Loucy (cell line): ENCODE measurements around the gene DSC2.

Experiments
- EZH2phosphoT487 ChIP-seq: fragments of 200-600 bp; IDR thresholded peaks from 2 replicates; pipeline ENCODE4 v1.6.1; 2018; ENCODE audit warnings: antibody characterized with exemption, mild to moderate bottlenecking, moderate library complexity, borderline replicate concordance
- TF ChIP-seq, protein P1 (sequence below): fragments of 200-600 bp; sonication (generic); conservative IDR thresholded peaks from 2 replicates; pipeline ENCODE4 v1.5.1; 2014; ENCODE audit warnings: mild to moderate bottlenecking, antibody characterized with exemption, low read length

GRCh38 chr18:31057051-31057450, 45.2 kb downstream of the DSC2 start:
- TF ChIP-seq EZH2phosphoT487 = no peak
- TF ChIP-seq, protein P1, sequence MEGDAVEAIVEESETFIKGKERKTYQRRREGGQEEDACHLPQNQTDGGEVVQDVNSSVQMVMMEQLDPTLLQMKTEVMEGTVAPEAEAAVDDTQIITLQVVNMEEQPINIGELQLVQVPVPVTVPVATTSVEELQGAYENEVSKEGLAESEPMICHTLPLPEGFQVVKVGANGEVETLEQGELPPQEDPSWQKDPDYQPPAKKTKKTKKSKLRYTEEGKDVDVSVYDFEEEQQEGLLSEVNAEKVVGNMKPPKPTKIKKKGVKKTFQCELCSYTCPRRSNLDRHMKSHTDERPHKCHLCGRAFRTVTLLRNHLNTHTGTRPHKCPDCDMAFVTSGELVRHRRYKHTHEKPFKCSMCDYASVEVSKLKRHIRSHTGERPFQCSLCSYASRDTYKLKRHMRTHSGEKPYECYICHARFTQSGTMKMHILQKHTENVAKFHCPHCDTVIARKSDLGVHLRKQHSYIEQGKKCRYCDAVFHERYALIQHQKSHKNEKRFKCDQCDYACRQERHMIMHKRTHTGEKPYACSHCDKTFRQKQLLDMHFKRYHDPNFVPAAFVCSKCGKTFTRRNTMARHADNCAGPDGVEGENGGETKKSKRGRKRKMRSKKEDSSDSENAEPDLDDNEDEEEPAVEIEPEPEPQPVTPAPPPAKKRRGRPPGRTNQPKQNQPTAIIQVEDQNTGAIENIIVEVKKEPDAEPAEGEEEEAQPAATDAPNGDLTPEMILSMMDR = no peak
